Measurements from ENCODE around the gene GPR180.

Gene GPR180

Small RNA genes within 50 kb of the gene (small RNA-seq; reads per million reads assigned to genes)
- 0.10 to 0.49 reads per million in 2 experiments for gene RNA5SP36
